ENCODE results near the gene HTT-AS. TPM values are rescaled to one million over a fixed set of nuclear protein-coding genes. Genes with fewer than 3 reads are reported as not detected.

Gene HTT-AS
- total RNA-seq: not detected
- long read RNA-seq: 0 reads

GRCh38 chr4:3074078-3074845 lies at the start of gene HTT-AS, which contains the start of gene HTT:
Gene HTT-AS (minus strand): TSS chr4:3074538.
Gene HTT (plus strand): TSS chr4:3074681. CDS start chr4:3074826, 145 bp downstream.
- ATAC-seq: peak; percentile 93
- intact Hi-C loops (cut with DNase I): no loop called here

GRCh38 chr4:3123181-3123671 lies 48.9 kb upstream of the HTT-AS start:
- ATAC-seq (peak; percentile 45 to 50), DNase-seq (no peak)
- intact Hi-C loops (cut with DNase I): no loop called here

More at GRCh38 chr4:3074078-3074845, at the start of gene HTT-AS, which contains the start of gene HTT:
- peak; percentile 96 for DNase-seq

- DNase-seq: no peak
- peak; percentile 71 to 78 for ATAC-seq
- intact Hi-C loops (cut with DNase I): no loop called here
Measured at GRCh38 chr4:3122081-3122563, 47.8 kb upstream of the HTT-AS start.

GRCh38 chr4:3121596-3121995 lies 47.3 kb upstream of the HTT-AS start:
- ATAC-seq (no peak), DNase-seq (no peak)
- intact Hi-C loops (cut with DNase I): no loop called here

GRCh38 chr4:3121110-3121509 lies 46.8 kb upstream of the HTT-AS start:
- ATAC-seq (no peak), DNase-seq (no peak)
- intact Hi-C loops (cut with DNase I): no loop called here

- intact Hi-C loops (cut with DNase I): no loop called here
- no peak for DNase-seq
- ATAC-seq: no peak
Measured at GRCh38 chr4:3119464-3119863, 45.1 kb upstream of the HTT-AS start.

- intact Hi-C loops (cut with DNase I): no loop called here
- ATAC-seq: no peak
Measured at GRCh38 chr4:3118312-3118711, 44.0 kb upstream of the HTT-AS start.

GRCh38 chr4:3116955-3117354 lies 42.6 kb upstream of the HTT-AS start:
- intact Hi-C loops (cut with DNase I): no loop called here
- ATAC-seq: peak in 1 of 2 donors; percentile 66

More at GRCh38 chr4:3118312-3118711, 44.0 kb upstream of the HTT-AS start:
- DNase-seq: no peak

GRCh38 chr4:3115637-3116270 lies 41.4 kb upstream of the HTT-AS start:
- ATAC-seq (no peak), DNase-seq (no peak)
- intact Hi-C loops (cut with DNase I): no loop called here

More at GRCh38 chr4:3116955-3117354, 42.6 kb upstream of the HTT-AS start:
- DNase-seq: no peak

- ATAC-seq (no peak), DNase-seq (no peak)
- intact Hi-C loops (cut with DNase I): no loop called here
Measured at GRCh38 chr4:3114377-3114776, 40.0 kb upstream of the HTT-AS start.

- DNase-seq: no peak
- peak in 1 of 2 donors; percentile 22 for ATAC-seq
- intact Hi-C loops (cut with DNase I): no loop called here
Measured at GRCh38 chr4:3112609-3113469, 38.5 kb upstream of the HTT-AS start.

GRCh38 chr4:3112201-3112600 lies 37.9 kb upstream of the HTT-AS start:
- ATAC-seq (peak; percentile 25 to 33), DNase-seq (no peak)
- intact Hi-C loops (cut with DNase I): no loop called here

- intact Hi-C loops (cut with DNase I): no loop called here
- no peak for ATAC-seq
- DNase-seq: no peak
Measured at GRCh38 chr4:3111461-3111860, 37.1 kb upstream of the HTT-AS start.

GRCh38 chr4:3108211-3108610 lies 33.9 kb upstream of the HTT-AS start:
- ATAC-seq (no peak), DNase-seq (no peak)
- intact Hi-C loops (cut with DNase I): loop anchor here in 1 of 2 donors (10.0 kb wide), 1 partner anchor 227 kb away; no protein-coding TSS in a partner anchor

- ATAC-seq (peak in 1 of 2 donors; percentile 19), DNase-seq (no peak)
- intact Hi-C loops (cut with DNase I): loop anchor here in 1 of 2 donors (10.0 kb wide), 1 partner anchor 227 kb away; no protein-coding TSS in a partner anchor
Measured at GRCh38 chr4:3107691-3108121, 33.4 kb upstream of the HTT-AS start.

- intact Hi-C loops (cut with DNase I): loop anchor here in 1 of 2 donors (10.0 kb wide), 1 partner anchor 228 kb away; no protein-coding TSS in a partner anchor
- no peak for ATAC-seq
- DNase-seq: no peak
Measured at GRCh38 chr4:3107271-3107670, 32.9 kb upstream of the HTT-AS start.

GRCh38 chr4:3106339-3107186 lies 32.2 kb upstream of the HTT-AS start:
- ATAC-seq: peak; percentile 99
- intact Hi-C loops (cut with DNase I): loop anchor here in 1 of 2 donors (10.0 kb wide), 1 partner anchor 228 kb away; no protein-coding TSS in a partner anchor
- peak; percentile 88 for DNase-seq

GRCh38 chr4:3098346-3098745 lies 24.0 kb upstream of the HTT-AS start:
- DNase-seq (no peak), ATAC-seq (no peak)
- intact Hi-C loops (cut with DNase I): no loop called here
